Subcutaneous adipose tissue (tissue), 4 donors: ENCODE results near the gene BTBD6. TPM values are rescaled to one million over a fixed set of nuclear protein-coding genes. Genes with fewer than 3 reads are reported as not detected.

Experiments used
- total RNA-seq, 4 donors: library from RNA; depleted of rRNA; stranded (reverse); fragments of >200 nt; gene quantifications; one replicate each; pipeline ENCODE4 v1.1.0, GENCODE V29; 2016
- TF ChIP-seq, protein P1 (sequence below): fragments of 450-650 bp; IDR thresholded peaks from one replicate; pipeline ENCODE4 v1.5.1; 2016; ENCODE audit warnings: low read depth, mild to moderate bottlenecking, control low read depth, antibody characterized with exemption, moderate library complexity

Gene BTBD6
- total RNA-seq, 4 donors from 2014 or later: 55.4 to 229 (median 79.0) TPM

DNA sequence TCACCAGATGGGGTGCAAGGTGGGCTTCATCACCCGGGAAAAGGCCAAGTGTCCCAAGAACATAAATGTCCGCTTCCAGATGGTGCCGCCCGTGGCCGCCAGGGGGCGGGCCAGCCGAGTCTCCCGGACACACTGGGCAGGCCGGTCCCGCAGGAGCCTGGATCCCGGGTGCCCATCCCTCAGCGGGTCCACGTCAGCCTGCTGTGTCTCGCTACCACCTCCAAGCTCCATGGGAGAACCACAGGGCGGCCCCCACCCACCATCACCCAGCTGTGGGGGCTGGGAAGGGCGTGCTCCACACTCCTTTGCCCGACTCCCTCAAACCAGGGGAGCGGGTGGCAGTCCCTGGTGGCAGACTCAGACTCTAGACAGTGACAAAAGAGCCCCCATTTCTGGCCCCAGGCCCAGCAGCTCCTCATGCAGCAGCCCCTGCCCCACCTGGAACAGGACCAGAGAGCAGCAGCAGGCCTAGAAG is 45.2 kb upstream of the BTBD6 start:
- TF ChIP-seq, protein P1, sequence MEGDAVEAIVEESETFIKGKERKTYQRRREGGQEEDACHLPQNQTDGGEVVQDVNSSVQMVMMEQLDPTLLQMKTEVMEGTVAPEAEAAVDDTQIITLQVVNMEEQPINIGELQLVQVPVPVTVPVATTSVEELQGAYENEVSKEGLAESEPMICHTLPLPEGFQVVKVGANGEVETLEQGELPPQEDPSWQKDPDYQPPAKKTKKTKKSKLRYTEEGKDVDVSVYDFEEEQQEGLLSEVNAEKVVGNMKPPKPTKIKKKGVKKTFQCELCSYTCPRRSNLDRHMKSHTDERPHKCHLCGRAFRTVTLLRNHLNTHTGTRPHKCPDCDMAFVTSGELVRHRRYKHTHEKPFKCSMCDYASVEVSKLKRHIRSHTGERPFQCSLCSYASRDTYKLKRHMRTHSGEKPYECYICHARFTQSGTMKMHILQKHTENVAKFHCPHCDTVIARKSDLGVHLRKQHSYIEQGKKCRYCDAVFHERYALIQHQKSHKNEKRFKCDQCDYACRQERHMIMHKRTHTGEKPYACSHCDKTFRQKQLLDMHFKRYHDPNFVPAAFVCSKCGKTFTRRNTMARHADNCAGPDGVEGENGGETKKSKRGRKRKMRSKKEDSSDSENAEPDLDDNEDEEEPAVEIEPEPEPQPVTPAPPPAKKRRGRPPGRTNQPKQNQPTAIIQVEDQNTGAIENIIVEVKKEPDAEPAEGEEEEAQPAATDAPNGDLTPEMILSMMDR: no peak

DNA sequence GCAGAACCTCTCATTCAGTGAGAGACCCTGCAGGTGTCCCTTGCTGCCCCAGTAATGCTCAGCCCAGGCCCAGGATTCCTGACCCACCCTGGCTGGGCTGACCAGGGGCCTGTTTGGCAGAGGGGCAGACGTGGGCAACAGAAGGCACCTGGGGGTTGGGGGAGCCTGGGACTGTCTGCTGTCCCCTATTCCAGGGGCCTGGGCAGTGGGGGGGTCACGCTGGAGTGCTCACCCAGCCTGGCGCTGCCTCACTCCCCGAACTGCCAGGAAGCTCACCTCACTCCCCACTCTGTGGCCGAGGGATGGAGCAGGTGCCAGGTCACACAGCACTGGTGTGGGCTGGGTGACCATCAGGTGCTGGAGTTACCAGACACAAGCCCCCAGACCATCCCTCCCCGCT is 44.6 kb upstream of the BTBD6 start:
- TF ChIP-seq, protein P1: no peak

DNA sequence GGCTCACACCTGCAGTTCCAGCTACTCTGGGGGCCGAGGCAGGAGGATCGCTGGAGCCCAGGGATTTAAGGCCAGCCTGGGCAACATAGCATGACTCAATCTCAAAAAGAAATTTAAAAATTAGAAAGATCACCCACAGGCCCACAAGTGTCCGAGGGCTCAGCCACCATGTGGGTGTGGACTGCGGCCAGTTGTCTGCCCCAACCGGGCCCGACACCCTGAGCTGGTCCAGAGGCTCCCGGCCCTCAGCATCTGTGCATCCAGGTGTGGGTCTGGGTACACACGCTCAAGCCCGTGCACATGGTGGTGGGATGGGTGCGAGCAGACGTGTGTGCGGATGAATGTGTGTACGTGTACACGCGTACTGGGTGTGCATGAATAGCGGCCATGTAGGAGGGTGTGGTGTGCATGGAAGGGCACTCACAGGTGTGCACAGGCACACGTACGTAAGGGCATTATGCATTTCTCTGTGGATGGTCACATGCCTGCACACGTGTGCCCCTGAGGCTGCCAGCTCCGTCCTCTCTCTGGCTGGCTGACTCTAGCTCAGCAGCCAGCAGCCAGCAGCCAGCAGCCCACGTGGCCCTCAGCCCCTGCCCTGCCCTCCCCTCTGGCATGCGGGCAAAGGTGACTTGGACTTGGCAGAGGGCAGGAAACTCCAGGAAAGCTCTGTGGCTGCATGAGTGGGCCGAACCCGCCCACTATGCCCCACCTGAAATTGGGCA is 44.0 kb upstream of the BTBD6 start:
- TF ChIP-seq, protein P1: no peak

DNA sequence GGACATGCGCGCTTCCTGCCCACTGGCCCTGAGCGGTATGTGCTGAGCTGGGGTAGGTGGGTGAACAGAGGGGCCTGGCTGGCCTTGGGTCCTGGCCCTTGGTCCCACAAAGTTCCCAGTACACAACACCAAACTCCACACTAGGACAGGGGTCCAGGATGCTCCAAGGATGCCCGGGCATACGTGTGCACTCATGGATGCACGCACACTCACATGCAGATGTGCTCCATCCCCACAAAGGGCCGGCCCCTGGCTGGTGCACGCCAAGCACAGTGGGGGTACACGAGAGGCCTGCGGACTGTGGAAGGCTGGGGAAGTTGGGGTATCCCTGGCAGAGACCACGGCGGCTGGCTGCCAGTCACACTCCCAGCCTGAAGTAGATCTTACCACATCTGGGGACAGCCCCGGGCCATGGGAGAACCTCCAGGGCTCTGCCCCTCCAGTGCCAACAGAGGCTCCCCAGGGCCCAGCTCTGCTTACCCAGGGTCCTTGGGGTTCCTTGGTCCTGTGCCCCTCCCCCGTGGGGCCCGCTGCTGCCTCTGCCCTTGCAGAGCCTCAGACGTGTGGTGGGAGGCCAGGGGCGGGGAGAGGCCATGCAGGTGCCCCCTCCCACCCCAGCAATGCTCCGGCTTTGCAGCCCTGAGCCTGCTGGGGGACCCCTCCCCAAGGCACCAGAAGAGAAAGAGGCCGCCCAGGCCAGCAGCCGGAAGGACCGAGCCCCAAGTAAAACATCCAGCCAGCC is 43.2 kb upstream of the BTBD6 start:
- TF ChIP-seq, protein P1: no peak

DNA sequence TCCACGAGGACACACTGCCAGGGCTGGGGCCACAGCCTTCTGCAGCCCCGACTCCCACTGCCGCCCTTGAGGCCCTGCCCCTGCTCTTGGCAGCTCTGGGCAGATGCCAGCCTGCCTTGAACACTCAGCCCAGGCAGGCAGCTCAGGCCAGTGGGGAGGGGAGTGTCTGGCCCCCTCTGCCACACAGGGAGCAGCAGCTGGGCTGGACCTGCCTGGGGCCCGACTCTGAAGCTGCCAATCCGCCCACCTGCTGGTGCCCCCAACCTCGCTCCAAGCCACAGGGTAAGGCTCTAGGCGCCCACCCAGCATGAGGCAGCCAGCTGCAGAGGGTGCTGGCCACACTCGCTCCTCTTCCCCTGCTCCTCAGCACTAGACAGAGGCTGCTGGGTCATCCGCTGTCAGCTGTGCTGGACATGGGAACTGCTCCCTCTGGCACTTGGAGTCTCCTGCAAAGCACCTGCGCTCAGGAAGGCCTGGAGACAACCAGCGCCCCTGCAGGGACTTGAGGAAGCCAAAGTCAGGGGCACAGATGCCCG is 42.6 kb upstream of the BTBD6 start:
- TF ChIP-seq, protein P1: no peak

DNA sequence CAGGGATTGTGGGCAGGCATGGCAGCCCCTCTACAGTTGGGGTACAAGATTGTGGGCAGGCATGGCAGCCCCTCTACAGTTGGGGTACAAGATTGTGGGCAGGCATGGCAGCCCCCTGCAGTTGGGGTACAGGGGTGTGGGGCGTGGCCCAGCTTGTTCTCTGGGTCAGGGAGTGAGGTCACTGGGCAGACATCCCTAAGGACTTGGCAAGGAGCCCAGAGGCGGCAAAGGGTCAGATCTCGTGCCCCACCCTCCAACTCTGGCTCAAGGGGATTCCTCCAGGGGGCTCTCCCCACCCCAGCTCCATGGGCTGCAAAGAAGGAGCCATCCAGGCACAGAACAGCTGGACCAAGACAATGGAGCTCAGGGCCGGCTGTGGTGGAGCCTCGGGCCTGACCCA is 41.5 kb upstream of the BTBD6 start:
- TF ChIP-seq, protein P1: no peak

DNA sequence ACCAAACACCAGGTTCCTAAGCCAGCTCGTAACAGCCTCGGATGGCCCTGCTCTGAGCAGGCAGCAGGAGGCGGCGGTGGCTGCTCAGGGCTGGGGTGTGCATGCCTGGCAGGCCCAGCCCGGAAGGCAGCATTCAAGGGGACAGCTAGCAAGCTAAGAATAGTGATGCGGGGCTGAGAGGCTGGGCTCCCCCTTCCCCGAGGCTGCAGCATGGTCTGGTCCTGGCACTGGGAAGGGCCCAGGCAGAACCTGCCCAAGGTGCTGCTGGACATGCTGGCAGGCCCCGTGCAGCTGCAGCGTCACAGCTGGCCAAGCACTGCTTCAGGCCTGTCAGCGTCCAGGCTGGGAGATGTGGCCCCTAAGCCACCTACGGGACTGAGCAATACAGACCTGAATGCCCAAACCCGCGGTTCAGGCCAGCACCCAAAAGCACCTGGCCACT is 40.9 kb upstream of the BTBD6 start:
- TF ChIP-seq, protein P1: no peak
